GM19324 (cell line): ENCODE measurements around the gene SMTN.

Experiments
- ATAC-seq: cut with Tn5 transposase; IDR thresholded peaks from one replicate; pipeline ENCODE4 v1.9.1; 2021; ENCODE audit warnings: mild to moderate bottlenecking, moderate library complexity; ENCODE audit not compliant: unreplicated experiment, low FRiP score

Gene SMTN

DNA sequence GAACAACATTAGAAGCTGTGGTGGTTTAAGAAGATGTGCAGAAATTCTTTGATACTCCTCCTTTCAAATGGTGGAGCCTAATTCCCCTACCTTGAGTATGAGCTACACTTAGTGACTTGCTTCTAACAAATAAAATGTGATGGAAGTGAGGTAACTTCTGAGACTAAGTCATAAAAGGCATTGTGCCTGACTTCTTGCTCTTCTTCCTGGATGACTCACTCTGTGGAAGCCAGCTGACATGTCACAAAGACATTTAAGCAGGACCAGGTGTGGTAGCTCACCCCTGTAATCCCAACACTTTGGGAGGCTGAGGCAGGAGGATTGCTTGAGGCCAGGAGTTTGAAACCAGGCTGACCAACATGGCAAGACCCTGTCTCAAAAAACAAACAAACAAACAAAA lies 63.1 kb downstream of the SMTN start:
- no peak for ATAC-seq

DNA sequence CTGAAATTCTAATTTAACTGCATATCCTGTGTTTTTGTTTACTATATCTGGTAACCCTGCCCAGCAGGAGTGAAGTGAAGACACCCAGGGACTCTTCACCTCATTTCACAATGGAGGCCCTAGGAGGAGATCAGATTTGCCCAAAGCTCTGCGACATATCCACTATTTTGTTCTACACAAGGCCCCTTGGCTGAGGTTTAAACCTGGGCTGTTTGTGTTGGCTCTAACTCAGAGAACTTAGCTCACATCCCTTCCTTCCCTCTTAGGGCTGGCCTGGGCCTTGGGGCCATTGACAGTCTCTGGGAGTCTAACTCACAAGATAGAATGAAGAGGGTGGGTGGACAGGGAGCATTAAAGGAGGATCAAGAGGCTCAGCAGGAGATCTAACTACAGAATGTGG lies 67.4 kb downstream of the SMTN start:
- no peak for ATAC-seq

DNA sequence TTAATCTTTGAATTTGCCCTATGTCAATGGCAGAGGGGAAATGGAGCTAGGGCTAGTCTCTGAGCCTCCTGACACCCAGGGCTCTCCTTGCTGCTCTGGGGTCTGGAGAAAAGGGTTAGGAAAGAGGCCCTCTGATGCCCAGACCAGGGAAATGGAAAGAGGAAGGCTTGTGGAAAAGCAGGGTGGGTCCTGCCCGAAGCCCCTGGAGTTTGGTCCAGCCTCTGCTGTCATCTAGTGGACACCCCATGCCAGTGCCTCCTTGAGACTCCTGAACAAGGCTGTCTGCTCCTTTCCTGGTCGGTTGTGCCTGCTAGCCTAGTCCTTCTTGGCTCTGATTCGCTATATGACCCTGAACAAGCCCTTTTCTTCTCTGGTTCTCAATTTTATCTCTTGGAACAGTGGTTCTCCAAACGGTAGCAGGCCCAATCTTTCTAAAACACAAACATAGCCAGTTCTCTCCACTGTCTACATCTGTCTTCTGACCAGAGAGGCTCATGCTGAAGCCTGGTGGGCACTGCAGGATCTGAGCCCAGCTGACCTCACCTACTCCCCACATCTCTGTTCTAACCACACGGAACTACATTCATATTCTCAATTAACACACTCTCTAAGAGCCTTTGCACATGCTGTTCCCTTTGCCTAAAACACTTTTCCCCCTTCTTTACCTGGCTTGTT lies 68.0 kb downstream of the SMTN start:
- no peak for ATAC-seq

DNA sequence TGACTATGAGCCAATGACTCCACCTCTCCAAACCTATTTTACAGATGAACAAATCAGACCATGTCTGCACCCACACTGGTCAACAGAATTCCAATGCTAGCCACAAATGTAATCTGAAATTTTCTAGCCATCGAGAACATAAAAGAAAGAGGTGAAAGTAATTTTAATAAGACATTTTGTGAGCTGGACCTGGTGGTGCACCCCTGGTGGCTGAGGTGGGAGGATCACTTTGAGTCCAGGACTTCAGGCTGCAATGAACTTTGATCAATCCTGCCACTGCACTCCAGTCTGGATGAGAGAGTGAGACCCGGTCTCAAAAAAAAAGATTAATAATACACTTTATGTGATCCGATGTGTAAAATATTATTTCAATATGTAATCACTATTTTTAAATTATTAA lies 69.5 kb downstream of the SMTN start:
- ATAC-seq = no peak

DNA sequence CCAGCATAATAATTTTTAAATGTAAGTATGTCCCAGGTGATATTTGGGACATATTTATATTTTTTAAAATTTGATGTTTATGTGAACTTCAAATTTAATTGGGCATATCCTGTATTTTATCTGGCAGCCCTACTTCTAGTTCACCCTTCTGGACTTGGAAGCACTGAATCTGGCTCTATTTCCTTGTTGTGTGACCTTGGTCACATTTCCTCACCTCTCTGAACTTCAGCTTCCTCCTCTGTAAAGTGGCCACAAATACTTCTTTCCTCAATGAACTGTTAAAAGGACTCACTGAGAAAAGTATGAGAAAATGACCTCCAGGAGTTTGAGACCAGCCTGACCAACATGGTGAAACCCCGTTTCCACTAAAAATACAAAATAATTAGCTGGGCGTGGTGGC lies 70.8 kb downstream of the SMTN start:
- no peak for ATAC-seq

DNA sequence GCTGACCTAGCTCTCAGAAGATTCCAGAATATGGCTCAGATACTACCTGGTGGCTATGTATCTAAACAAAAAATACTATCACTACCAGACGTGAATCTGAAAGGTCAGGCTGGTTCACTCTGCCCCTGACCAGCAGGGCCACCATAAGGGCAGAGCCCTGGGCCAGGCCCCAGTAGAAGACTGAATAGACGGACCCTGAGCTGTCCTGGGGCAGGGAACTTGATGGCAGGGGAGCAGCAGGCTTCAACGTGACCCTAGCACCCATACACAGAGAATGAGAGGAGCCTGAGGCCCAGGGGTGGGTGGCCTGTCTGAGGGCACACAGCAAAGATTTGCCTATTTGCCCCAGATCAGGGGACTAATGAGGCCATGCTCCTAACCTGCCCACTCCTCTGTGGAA lies 72.2 kb downstream of the SMTN start:
- ATAC-seq = no peak
